B cell (primary cell): ENCODE data around the gene SECTM1. TPM values are rescaled to one million over a fixed set of nuclear protein-coding genes. Genes with fewer than 3 reads are reported as not detected.

Source experiments
- ATAC-seq: fragments of 200-7000 bp; cut with Tn5 transposase; one replicate; pipeline ENCODE4 v1.10.0; 2021; ENCODE audit warnings: low read depth, mild to moderate bottlenecking, moderate number of reproducible peaks, moderate library complexity
- CTCF ChIA-PET: fragments of 350-600 bp; sonication (Branson Sonifier 250); formaldehyde crosslinking; loops from one replicate; lab custom pipeline; 2021; ENCODE audit warnings: antibody characterized with exemption, inconsistent platforms; lab: Charles Lee
- POLR2A ChIA-PET: fragments of 350-600 bp; sonication (Branson Sonifier 250); formaldehyde crosslinking; loops from one replicate; lab custom pipeline; 2021; ENCODE audit warnings: antibody characterized with exemption; lab: Charles Lee
- DNase-seq: peaks from one replicate; pipeline ENCODE4 v3.0.0; 2013
- H2AFZ ChIP-seq: 2 replicates; pipeline ENCODE4 v1.6.1; 2012; ENCODE audit warnings: mild to moderate bottlenecking, low read depth, low read length; ENCODE audit not compliant: insufficient read depth, poor library complexity, severe bottlenecking
- H3K27ac ChIP-seq, 2 donors: 1 replicate in 1 of 2; 2 replicates in 1 of 2; pipeline ENCODE4 v1.5.1; 2012 to 2013; ENCODE audit warnings: low read length in 2 of 2, mild to moderate bottlenecking in 2 of 2, moderate library complexity in 1 of 2
- H3K27me3 ChIP-seq, 4 experiments: fragments of 200-600 bp in 1 of 4; sonication (generic) in 1 of 4; replicated peaks in 1 of 4; 1 replicate in 2 of 4; 2 replicates in 2 of 4; pipeline versions ENCODE4 v1.6.1 to v1.7.0; 2013 to 2016; ENCODE audit warnings: low read length in 3 of 4, mild to moderate bottlenecking in 2 of 4, mixed read lengths in 1 of 4, moderate library complexity in 1 of 4; ENCODE audit not compliant: insufficient read depth in 4 of 4, control insufficient read depth in 3 of 4; ENCODE audit errors: control extremely low read depth in 1 of 4
- H3K36me3 ChIP-seq, 2 experiments: replicated peaks in 1 of 2; 1 replicate in 1 of 2; 2 replicates in 1 of 2; pipeline versions ENCODE4 v1.6.1 to v1.7.1; 2013; ENCODE audit warnings: low read length in 1 of 2; ENCODE audit not compliant: insufficient read depth in 2 of 2, control insufficient read depth in 1 of 2; ENCODE audit errors: control extremely low read depth in 1 of 2, extremely low read depth in 1 of 2
- H3K4me1 ChIP-seq, 2 donors: fragments of 200-600 bp in 1 of 2; sonication (generic) in 1 of 2; 1 replicate in 1 of 2; 2 replicates in 1 of 2; pipeline versions ENCODE4 v1.5.1 to v1.6.1; 2013 to 2017; ENCODE audit warnings: low read length in 2 of 2; ENCODE audit not compliant: control insufficient read depth in 2 of 2, insufficient read depth in 2 of 2
- H3K4me2 ChIP-seq: replicated peaks from 2 replicates; pipeline ENCODE3; 2012; ENCODE audit warnings: mild to moderate bottlenecking, low read depth, low read length; ENCODE audit not compliant: poor library complexity, severe bottlenecking
- H3K4me3 ChIP-seq, 5 experiments: fragments of 200-600 bp in 1 of 5; sonication (generic) in 1 of 5; 1 replicate in 3 of 5; 2 replicates in 2 of 5; pipeline versions ENCODE4 v1.5.1 to v1.7.0; 2011 to 2016; ENCODE audit warnings: low read length in 4 of 5, mild to moderate bottlenecking in 4 of 5, low read depth in 2 of 5, control low read depth in 1 of 5, moderate library complexity in 1 of 5; ENCODE audit not compliant: insufficient read depth in 1 of 5; ENCODE audit errors: control extremely low read depth in 1 of 5, extremely low read depth in 1 of 5
- H3K79me2 ChIP-seq: fragments of 200-600 bp; sonication (generic); one replicate; pipeline ENCODE4 v1.6.0; 2016; ENCODE audit warnings: low read length; ENCODE audit not compliant: control insufficient read depth, insufficient read depth
- H3K9ac ChIP-seq: fragments of 200-600 bp; sonication (generic); 2 replicates; pipeline ENCODE4 v1.6.1; 2017; ENCODE audit warnings: mild to moderate bottlenecking, low read length, moderate library complexity
- H3K9me3 ChIP-seq, 3 donors: one replicate each; pipeline versions ENCODE4 v1.6.1 to v1.7.1; 2013; ENCODE audit warnings: low read length in 2 of 3; ENCODE audit not compliant: control insufficient read depth in 2 of 3, insufficient read depth in 1 of 3; ENCODE audit errors: control extremely low read depth in 1 of 3
- H4K20me1 ChIP-seq: 2 replicates; pipeline ENCODE4 v1.6.0; 2012; ENCODE audit warnings: mild to moderate bottlenecking, low read length; ENCODE audit not compliant: insufficient read depth, control insufficient read depth, poor library complexity, severe bottlenecking
- H3K27ac Mint-ChIP-seq: one replicate; pipeline ENCODE4 v1.8.0; 2021; ENCODE audit warnings: mixed read lengths
- H3K27me3 Mint-ChIP-seq: one replicate; pipeline ENCODE4 v1.8.0; 2021; ENCODE audit warnings: mixed read lengths
- H3K4me1 Mint-ChIP-seq: one replicate; pipeline ENCODE4 v1.8.0; 2021; ENCODE audit warnings: mixed read lengths
- H3K4me3 Mint-ChIP-seq: one replicate; pipeline ENCODE4 v1.8.0; 2021; ENCODE audit warnings: mixed read lengths
- H3K9me3 Mint-ChIP-seq: one replicate; pipeline ENCODE4 v1.8.0; 2022; ENCODE audit warnings: mixed read lengths; ENCODE audit not compliant: insufficient read depth
- EZH2 ChIP-seq: IDR thresholded peaks from 2 replicates; pipeline ENCODE4 v1.6.1; 2012; ENCODE audit warnings: borderline replicate concordance, low read depth, mild to moderate bottlenecking, moderate library complexity, low read length; ENCODE audit not compliant: insufficient read depth, poor library complexity, severe bottlenecking
- WGBS: methylation state at CpG from one replicate; pipeline ENCODE4 v1.1.5; 2013; ENCODE audit warnings: missing lambda C conversion rate; ENCODE audit not compliant: insufficient coverage; 5-methylcytosine and 5-hydroxymethylcytosine counted together
- intact Hi-C: fragments of 100-400 bp; cut with micrococcal nuclease; formaldehyde crosslinking; loops from one replicate; pipeline ENCODE4 v1.10.0; 2022
- polyA plus RNA-seq: library from polyadenylated mRNA; depleted of rRNA; stranded (reverse); fragments of >200 nt; gene quantifications from 2 replicates; pipeline ENCODE4 v1.2.3, GENCODE V29; 2012
- total RNA-seq, 2 donors: library from RNA; stranded (reverse); fragments of 120-200 nt in 1 of 2; gene quantifications; 1 replicate in 1 of 2; 2 replicates in 1 of 2; pipeline versions ENCODE4 v1.2.3 to v1.2.4, GENCODE V29; 2013 to 2022
- TF ChIP-seq, protein P1 (sequence below): fragments of 200-600 bp; IDR thresholded peaks from one replicate; pipeline ENCODE4 v1.8.0; 2022; ENCODE audit warnings: antibody characterized with exemption, mild to moderate bottlenecking

Gene SECTM1
- total and polyA plus RNA-seq, 2 donors (not counting 1 experiment from before 2014, with no cell fraction given) = 0.17 to 1.2 TPM

- Histone ChIP-seq H4K20me1 (no peaks in the 10 kb centered on the region), H3K27ac (no peak overlapping the region), H3K9me3 (peaks cover 0 to 18% (median 0%) of the 10 kb centered on the region in 3 donors), H2AFZ (peak overlapping the region; percentile 70), H3K27me3 (peaks cover 0 to 13% (median 3%) of the 10 kb centered on the region in 4 experiments), H3K4me1 (peaks cover 9 to 12% of the 10 kb centered on the region in 2 donors), H3K9ac (peak overlapping the region; percentile 30), H3K79me2 (no peaks in the 10 kb centered on the region), H3K4me3 (peak overlapping the region in 3 of 5 experiments; percentile 21 to 31 (median 25)), H3K4me2 (peak overlapping the region; percentile 73), H3K36me3 (no peaks in the 10 kb centered on the region)
- 47% methylated on average over 52 of the region's 65 CpGs for WGBS
- peak overlapping the region; percentile 42 for H3K27ac Mint-ChIP-seq
- H3K4me1 Mint-ChIP-seq = peaks cover 3% of the 10 kb centered on the region
- ATAC-seq (peak; percentile 83), DNase-seq (peak; percentile 81)
- H3K4me3 Mint-ChIP-seq = peak overlapping the region; percentile 73
- intact Hi-C loops = loop anchor here (1.0 kb wide), 5 partner anchors 20 to 115 kb away; partner anchors contain the start of gene CSNK1D
- TF ChIP-seq, protein P1, sequence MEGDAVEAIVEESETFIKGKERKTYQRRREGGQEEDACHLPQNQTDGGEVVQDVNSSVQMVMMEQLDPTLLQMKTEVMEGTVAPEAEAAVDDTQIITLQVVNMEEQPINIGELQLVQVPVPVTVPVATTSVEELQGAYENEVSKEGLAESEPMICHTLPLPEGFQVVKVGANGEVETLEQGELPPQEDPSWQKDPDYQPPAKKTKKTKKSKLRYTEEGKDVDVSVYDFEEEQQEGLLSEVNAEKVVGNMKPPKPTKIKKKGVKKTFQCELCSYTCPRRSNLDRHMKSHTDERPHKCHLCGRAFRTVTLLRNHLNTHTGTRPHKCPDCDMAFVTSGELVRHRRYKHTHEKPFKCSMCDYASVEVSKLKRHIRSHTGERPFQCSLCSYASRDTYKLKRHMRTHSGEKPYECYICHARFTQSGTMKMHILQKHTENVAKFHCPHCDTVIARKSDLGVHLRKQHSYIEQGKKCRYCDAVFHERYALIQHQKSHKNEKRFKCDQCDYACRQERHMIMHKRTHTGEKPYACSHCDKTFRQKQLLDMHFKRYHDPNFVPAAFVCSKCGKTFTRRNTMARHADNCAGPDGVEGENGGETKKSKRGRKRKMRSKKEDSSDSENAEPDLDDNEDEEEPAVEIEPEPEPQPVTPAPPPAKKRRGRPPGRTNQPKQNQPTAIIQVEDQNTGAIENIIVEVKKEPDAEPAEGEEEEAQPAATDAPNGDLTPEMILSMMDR = peak; percentile 98
- no peak for TF ChIP-seq EZH2
- CTCF ChIA-PET = interaction anchor here (0.6 to 6.7 kb wide), 11 partner anchors 8 to 635 kb away, joined by 3 to 68 read pairs (median 7); no protein-coding TSS in a partner anchor
- POLR2A ChIA-PET = interaction anchor here (0.6 to 1.0 kb wide), 2 partner anchors 23 to 115 kb away, joined by 6 to 11 read pairs; no protein-coding TSS in a partner anchor
- no peaks in the 10 kb centered on the region for H3K9me3 Mint-ChIP-seq
- H3K27me3 Mint-ChIP-seq = no peaks in the 10 kb centered on the region
Measured at GRCh38 chr17:82320956-82321927, 12.3 kb downstream of the SECTM1 start.
